Adrenal gland (tissue), 5 donors: ENCODE results near the gene KLHL29.

Source experiments
- CTCF ChIP-seq, 6 experiments: fragments of 450-650 bp in 4 of 6; fragments of 200-600 bp in 2 of 6; sonication (generic) in 1 of 6; IDR thresholded peaks; 1 replicate in 5 of 6; 2 replicates in 1 of 6; pipeline versions ENCODE4 v1.5.1 to v1.8.0; 2016 to 2021; ENCODE audit warnings: antibody characterized with exemption in 6 of 6, mild to moderate bottlenecking in 2 of 6, moderate library complexity in 1 of 6
- POLR2A ChIP-seq, 2 donors: fragments of 450-650 bp; IDR thresholded peaks; one replicate each; pipeline ENCODE4 v1.6.1; 2017; ENCODE audit warnings: antibody characterized with exemption in 2 of 2, mild to moderate bottlenecking in 2 of 2, moderate library complexity in 1 of 2
- donor health status: DM: no; HTN: no; CAD: no.

GRCh38 chr2:23380562-23381065 is 4.4 kb upstream of the KLHL29 start:
- TF ChIP-seq CTCF (IDR thresholded peaks at IDR 0.05) (no peak), POLR2A (IDR thresholded peaks at IDR 0.05) (no peak)
